GM18502 (cell line): Measurements from ENCODE around the gene PCNX1.
"Not testable (repeated sequence)": the region's sequence is repeated elsewhere in the genome, so short reads cannot be mapped to it uniquely, and the experiment has no call there.

Source experiments
- ATAC-seq: cut with Tn5 transposase; IDR thresholded peaks from one replicate; pipeline ENCODE4 v1.9.1; 2021; ENCODE audit warnings: mild to moderate bottlenecking; ENCODE audit not compliant: unreplicated experiment, poor library complexity

PCNX1 gene

GRCh38 chr14:71116568-71117122 is 209.4 kb downstream of the PCNX1 start:
- no peak for ATAC-seq

DNA sequence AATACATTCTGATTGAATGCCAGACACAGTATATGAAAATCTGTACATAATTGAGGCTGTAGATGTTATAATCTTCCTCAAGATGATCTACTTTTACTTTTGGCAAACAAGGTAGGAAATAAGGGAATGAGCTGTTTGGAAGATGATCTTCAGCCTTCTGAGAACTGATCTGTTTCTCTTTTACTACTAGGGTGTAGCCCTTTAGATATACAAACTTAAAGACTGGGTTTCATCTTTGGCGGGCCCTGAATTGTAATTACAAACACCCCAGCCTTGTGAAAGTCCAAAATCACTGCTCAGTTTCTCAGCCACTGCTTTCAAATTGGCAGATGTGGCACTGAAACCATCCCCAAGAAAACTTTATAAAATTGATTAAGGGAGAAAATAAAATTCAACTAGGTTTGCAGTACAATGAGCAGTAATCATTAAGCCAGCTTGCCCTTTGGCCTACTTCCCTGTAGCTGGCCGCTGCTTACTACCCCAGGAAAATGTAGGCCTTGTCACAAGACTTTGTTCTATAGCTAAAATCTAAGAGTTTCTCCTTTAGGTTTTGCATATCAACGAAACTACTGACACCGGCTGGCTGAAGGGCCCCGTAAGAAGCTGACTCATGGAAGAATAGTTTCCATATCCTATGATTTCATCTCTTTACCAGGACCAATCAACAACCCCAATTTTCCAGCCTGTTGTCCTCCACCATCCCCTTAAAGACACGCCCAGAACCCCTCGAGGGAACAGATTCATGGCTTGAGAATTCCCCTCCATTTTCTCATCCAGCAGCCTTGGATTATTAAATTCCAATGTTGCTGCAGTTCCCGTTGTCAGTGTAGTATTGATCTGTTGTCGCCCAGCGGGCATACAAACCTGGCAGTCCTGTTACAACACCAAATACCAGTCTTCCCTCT is 210.8 kb downstream of the PCNX1 start:
- no peak for ATAC-seq

- ATAC-seq = no peak
Observed at GRCh38 chr14:71119075-71119474, 211.8 kb downstream of the PCNX1 start.

- ATAC-seq = no peak
Observed at GRCh38 chr14:71119832-71120231, 212.6 kb downstream of the PCNX1 start.

DNA sequence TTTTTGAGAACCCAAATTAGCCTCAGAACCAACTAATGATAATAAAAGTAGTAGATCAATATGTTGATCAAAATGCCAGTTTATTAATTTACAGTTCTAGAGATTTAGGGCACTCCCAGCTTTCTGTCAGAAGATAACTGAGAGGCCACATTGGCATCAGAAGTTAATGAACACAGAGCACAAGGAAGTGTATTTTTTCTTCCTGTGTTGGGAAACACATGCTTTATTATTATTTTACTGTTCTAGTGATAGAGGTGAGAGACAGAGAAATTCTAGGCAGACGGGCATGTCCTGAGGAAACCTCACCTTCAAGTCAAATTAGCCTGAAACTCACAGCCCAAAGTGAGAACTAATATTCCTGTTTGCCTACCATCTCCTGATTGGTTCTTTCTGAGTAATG is 213.7 kb downstream of the PCNX1 start:
- ATAC-seq = no peak

GRCh38 chr14:71121711-71122110 is 214.5 kb downstream of the PCNX1 start:
- no peak for ATAC-seq

GRCh38 chr14:71122866-71123565 is 215.8 kb downstream of the PCNX1 start:
- ATAC-seq = no peak

DNA sequence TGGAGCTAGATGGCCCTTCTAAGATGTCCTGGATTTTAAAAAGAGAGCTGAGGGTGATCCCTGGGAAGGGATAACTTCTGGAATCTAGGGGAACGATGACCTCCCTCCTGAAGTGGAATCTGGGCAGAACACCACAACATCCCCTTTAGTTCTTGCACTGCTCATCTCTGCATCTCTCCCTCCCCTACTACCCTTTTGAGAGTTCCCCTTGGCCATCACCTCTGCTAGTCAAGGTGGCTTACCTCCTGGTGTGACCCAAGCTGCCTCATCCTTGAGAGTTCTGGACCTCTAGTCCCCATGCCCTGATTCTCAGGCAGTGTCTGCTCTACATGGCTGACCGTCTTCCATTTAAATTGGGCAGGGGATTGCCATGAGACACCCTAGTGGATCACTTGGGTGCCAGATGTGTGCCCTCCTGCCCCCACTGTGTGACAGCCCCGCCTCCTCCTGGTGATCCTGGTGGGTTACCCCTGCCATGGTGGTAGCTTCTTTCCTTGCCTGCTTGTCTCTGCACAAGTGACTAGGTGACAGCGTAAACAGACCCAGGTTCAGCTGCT is 216.4 kb downstream of the PCNX1 start:
- no peak for ATAC-seq

DNA sequence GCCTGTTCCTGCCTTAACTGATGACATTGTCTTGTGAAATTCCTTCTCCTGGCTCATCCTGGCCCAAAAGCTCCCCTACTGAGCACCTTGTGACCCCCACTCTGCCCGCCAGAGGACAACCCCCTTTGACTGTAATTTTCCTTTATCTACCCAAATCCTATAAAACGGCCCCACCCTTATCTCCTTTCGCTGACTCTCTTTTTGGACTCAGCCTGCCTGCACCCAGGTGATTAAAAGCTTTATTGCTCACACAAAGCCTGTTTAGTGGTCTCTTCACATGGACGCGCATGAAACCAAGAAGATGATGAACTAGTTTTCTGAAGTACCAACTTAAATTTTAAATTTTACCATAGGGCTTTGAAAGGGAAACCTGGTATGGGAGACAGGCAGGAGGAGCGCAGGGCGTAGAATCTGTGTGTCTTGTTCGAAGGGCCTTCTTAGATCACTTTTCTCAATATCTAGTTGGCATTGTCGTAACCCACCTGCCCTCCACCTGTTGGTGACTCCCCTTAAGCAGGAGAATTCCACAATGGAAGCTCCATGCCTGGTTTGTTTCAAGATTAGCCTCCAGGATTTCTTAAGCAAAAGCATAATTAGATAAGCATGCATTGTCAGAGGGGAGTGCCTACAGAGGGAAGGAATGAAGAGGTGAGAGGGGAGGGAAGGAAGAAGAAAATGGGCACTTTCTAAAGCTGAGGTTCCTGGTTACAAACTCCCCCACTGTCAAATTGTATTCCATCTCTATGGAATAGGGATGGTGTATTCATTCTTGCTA is 222.6 kb downstream of the PCNX1 start:
- ATAC-seq = not testable (repeated sequence)

DNA sequence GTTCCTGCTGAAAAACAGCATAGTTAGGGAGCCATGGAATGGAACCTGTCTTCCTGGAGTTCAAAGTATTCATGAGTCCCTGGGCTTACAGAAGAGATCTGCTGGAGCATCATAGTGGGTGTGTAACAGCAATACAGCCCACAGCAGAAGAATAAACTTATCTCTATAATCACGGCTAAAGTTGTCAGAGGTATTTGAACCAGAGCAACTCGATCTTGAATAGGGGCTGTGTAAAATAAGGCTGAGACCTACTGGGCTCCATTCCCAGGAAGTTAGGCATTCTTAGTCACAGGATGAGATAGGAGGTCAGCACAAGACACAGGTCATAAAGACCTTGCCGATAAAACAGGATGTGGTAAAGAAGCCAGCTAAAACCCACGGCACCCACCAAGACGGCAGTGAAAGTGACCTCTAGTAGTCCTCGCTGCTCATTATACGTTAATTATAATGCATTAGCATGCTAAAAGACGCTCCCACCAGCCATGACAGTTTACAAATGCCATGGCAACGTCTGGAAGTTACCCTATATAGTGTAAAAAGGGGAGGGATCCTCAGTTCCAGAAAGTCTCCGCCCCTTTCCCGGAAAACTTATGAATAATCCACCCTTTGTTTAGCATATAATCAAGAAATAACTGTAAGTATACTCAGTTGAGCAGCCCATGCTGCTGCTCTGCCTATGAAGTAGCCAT is 223.4 kb downstream of the PCNX1 start:
- ATAC-seq = no peak

GRCh38 chr14:71133296-71133695 is 226.0 kb downstream of the PCNX1 start:
- ATAC-seq = no peak

GRCh38 chr14:71135496-71135895 is 228.2 kb downstream of the PCNX1 start:
- ATAC-seq = no peak

DNA sequence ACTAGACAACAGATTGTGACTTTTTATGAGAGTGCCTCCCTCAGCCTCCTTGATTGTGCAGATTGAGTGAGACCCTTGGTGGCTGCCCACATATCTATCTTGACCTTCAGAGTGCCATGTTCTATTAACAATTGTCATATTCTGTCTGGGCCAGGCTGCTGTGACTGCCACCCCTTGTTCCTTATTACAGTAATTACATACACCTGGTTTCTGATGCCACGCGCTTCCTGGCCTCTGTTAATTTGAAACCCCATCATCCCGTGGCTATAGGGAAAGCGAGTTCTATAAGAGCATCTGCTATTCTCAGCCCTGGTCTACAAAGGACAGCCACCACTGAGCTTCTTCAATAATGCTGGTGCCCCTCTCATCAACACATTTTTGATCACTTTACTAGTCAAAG is 228.7 kb downstream of the PCNX1 start:
- no peak for ATAC-seq

GRCh38 chr14:71136386-71137060 is 229.3 kb downstream of the PCNX1 start:
- ATAC-seq = no peak

GRCh38 chr14:71137536-71138447 is 230.5 kb downstream of the PCNX1 start:
- no peak for ATAC-seq

- no peak for ATAC-seq
Observed at GRCh38 chr14:71138448-71139293, 231.4 kb downstream of the PCNX1 start.

GRCh38 chr14:71139294-71139946 is 232.2 kb downstream of the PCNX1 start:
- ATAC-seq = no peak
